GM18499 (cell line): ENCODE results near the gene AGAP1.
"Not testable (repeated sequence)": the region's sequence is repeated elsewhere in the genome, so short reads cannot be mapped to it uniquely, and the experiment has no call there.

Experiments
- ATAC-seq: cut with Tn5 transposase; IDR thresholded peaks from one replicate; pipeline ENCODE4 v1.9.1; 2021; ENCODE audit warnings: moderate number of reproducible peaks; ENCODE audit not compliant: insufficient read depth, unreplicated experiment

The AGAP1 gene

GRCh38 chr2:236052926-236053821, 559.3 kb downstream of the AGAP1 start:
- ATAC-seq, result no peak

GRCh38 chr2:236054125-236054524, 560.3 kb downstream of the AGAP1 start:
- ATAC-seq, result no peak

GRCh38 chr2:236054621-236055305, 560.9 kb downstream of the AGAP1 start:
- no peak for ATAC-seq

DNA sequence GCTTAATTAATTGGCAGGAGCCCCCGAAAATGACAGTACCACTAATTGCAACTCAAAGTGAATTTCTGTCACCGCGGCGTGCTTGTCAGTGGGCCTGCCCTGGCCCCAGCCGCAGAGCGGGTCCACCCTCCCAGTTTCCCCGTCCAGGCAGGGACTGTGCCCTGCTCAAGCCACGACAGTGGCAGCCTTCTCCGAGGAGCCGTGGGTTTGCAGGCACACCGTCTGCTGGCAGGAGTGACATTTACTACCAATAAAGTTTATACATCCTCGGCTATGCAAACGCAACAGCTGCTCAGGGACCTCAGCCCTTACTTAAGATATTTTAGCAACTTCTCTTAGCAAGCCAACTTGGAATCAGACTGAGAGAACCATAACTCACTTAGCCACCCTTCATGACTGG, 561.6 kb downstream of the AGAP1 start:
- ATAC-seq, result no peak

DNA sequence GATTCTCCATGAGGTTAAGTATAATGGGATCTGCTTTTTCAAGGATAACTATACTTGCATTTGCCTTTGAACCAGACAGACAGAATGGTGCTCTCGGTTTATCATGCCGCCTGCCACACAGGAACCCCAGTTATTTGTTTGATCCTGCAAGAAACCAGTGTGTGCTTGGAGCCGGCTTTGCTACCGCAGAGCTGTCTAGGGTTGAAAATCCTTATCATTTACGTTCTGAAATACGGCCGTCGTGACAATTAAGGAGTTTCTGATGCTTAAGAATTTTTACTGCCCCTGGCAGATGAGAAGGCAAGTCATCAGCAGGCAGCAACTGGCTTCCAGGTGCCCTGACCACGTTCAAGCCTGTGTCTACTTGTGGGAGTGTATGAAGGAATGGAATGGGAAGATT, 562.3 kb downstream of the AGAP1 start:
- ATAC-seq, result no peak

- no peak for ATAC-seq
Measured at GRCh38 chr2:236057375-236057774, 563.5 kb downstream of the AGAP1 start.

GRCh38 chr2:236061497-236061896, 567.7 kb downstream of the AGAP1 start:
- no peak for ATAC-seq

DNA sequence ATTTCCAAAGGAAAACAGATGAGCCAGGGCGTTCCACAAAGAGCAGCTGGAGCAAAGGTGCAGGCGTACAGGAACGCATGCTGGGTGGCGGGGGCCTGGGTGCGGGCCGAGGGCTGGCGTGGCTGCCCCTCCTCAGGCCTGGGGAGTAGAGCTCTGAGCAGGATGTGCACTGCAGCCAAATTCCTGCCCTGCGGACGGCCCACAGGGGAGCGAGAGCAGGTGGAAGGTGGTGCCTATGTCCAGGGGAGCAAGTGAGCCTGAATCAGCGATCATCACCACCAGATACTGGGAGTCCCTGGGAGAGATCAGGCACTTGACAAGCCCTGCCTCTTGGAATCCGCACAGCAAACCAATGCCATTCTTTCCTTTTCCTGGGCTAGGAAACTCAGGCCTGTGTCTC, 568.1 kb downstream of the AGAP1 start:
- ATAC-seq, result no peak

DNA sequence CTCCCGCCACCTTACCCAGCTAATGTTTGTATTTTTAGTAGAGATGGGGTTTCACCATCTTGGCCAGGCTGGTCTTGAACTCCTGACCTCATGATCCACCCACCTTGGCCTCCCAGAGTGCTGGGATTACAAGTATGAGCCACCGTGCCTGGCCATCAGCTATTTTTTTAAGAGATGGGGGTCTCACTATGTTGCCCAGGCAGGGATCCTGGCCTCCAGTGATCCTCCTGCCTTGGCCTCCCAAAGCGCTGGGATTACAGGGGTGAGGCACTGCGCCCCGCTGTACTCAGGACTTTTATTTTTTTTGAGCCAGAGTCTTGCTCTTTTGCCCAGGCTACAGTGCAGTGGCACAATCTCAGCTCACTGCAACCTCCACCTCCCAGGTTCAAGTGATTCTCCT, 569.0 kb downstream of the AGAP1 start:
- not testable (repeated sequence) for ATAC-seq

DNA sequence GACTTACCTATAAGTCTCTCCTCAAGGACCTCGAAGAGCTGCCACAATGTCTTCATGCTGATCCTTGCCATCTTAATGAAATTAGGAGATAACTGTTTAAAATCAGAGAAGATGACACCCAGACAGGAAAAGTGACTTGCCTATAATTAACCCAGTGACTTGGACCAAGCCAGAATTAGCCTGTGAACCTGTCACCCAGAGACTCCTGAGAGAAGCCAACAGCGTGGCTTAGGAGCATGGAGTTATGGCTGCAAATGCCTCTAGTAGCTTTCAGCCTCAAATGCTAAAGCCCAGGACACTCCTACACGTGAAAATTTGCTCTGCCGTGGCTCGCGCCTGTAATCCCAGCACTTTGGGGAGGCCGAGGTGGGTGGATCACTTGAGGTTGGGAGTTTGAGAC, 570.2 kb downstream of the AGAP1 start:
- no peak for ATAC-seq

DNA sequence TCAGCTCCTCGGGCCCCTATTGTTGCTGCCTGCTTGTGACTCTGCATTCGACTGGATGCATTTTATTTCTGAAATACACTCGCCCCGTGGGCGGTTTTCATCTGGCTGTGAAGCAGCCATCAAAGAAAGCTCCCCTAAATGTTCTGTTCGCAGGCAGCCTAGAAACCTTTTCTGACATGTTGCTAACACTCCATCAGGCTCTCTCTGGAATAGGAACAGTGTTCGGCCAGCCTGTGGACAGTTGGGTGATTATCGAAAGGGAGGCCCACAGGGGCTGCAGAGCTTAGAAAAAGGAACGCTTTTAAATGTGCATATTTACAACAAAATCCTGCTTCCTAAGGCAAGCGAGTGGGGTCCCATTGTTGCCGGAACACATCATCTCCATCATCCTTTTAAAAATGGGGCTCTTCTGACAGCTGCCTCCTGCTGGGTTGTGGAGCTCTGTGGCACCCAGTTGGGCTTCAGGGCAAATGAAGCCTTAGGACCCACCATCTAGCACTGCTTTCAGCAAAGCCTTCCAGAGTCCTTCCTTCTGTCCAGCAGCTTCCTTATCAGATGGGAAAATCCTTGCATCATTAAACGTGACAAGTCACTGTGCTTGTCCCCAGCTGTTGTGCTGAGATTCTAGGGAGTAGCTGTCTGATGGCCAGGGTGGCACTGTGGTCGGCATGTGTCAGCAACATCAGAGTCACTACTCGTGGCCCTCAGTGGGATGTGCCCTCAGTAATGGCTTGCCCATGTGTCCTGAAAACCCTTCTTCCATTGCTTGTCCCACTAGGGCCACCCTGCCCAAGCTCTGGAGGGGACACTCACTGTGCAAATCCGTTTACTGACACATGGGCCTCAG, 571.7 kb downstream of the AGAP1 start:
- no peak for ATAC-seq

GRCh38 chr2:236070236-236070635, 576.4 kb downstream of the AGAP1 start:
- no peak for ATAC-seq

DNA sequence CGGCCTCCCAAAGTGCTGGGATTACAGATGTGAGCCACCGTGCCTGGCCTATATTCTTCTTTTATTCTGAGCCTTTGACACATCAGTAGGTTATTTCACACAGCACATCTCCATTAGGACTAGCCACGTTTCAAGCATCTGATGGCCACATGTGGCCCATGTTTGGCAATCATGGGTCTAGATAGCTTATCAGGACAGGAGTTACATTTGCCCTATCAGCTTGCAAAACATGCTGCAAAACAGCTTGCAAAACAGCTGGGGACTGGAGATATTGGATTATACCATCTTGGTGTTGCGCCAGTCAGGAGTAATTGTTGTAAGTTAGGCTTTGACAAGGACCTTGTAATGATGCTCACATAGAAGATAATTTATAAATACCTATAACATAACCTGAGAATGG, 579.4 kb downstream of the AGAP1 start:
- ATAC-seq, result no peak

GRCh38 chr2:236073867-236074655, 580.2 kb downstream of the AGAP1 start:
- ATAC-seq, result no peak

DNA sequence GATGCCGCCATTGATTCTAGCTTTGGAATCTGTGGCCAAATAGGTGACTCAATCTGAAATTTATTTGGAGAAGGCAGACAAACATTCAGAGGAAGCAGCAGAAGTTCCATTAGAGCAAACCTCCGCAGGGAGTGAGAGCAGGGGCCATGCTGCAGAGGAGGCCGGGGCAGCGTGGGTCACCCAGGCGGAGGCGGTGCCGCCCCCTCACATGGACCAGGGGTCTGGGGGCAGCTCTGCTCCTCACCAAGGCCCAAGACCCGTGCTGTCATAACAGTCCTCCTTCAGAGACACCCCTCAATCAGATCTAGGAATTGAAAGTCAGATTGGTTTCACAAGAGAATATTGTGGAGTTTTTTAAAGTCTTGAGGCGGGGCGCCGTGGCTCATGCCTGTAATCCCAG, 582.0 kb downstream of the AGAP1 start:
- ATAC-seq, result no peak

GRCh38 chr2:236078297-236079255, 584.7 kb downstream of the AGAP1 start:
- ATAC-seq, result no peak

DNA sequence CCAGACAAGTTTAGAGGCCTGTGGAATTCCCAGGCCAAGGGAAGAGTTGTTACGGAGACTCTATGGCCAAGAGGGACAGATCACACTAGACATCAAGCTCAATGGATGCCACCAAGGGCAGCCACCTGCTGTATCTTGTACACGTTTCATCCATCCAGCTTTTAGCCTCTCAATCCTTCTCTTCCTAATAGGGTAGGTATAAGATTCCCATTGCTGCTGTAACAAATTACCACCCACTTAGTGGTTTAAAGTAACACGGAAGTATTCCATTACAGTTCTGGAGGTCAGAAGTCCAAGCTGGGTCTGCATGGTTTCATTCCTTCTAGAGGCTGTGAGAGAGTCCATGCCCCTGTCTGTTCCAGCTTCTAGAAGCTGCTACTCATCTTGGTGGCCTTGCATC, 586.6 kb downstream of the AGAP1 start:
- no peak for ATAC-seq

- ATAC-seq, result no peak
Measured at GRCh38 chr2:236081171-236081570, 587.3 kb downstream of the AGAP1 start.

- ATAC-seq, result no peak
Measured at GRCh38 chr2:236082061-236082460, 588.2 kb downstream of the AGAP1 start.
